GM04503 (cell line): Measurements from ENCODE around the gene SEMA3C.
A peak's percentile ranks its signal among the peaks of the same experiment; 100 is the strongest.

ENCODE experiments used
- DNase-seq: peaks from one replicate; pipeline ENCODE4 v3.0.0-alpha.2; 2012; ENCODE audit warnings: low read depth

The SEMA3C gene

GRCh38 chr7:80775897-80776296, 143.0 kb downstream of the SEMA3C start:
- DNase-seq = no peak

- DNase-seq = no peak
These were observed 143.4 kb downstream of the SEMA3C start for GRCh38 chr7:80775482-80775881.

- no peak for DNase-seq
These were observed 144.0 kb downstream of the SEMA3C start for GRCh38 chr7:80774843-80775242.

GRCh38 chr7:80773787-80774508, 144.9 kb downstream of the SEMA3C start:
- DNase-seq = no peak

- DNase-seq = no peak
These were observed 146.4 kb downstream of the SEMA3C start for GRCh38 chr7:80772347-80772993.

- no peak for DNase-seq
These were observed 147.3 kb downstream of the SEMA3C start for GRCh38 chr7:80771523-80771922.

- DNase-seq = no peak
These were observed 148.2 kb downstream of the SEMA3C start for GRCh38 chr7:80770675-80771081.

GRCh38 chr7:80770061-80770460, 148.8 kb downstream of the SEMA3C start:
- peak; percentile 42 for DNase-seq

- DNase-seq = no peak
These were observed 150.1 kb downstream of the SEMA3C start for GRCh38 chr7:80768756-80769155.

- DNase-seq = no peak
These were observed 151.2 kb downstream of the SEMA3C start for GRCh38 chr7:80767654-80768053.

GRCh38 chr7:80766724-80767123, 152.1 kb downstream of the SEMA3C start:
- DNase-seq = no peak

- no peak for DNase-seq
These were observed 154.7 kb downstream of the SEMA3C start for GRCh38 chr7:80764132-80764531.

- DNase-seq = no peak
These were observed 155.1 kb downstream of the SEMA3C start for GRCh38 chr7:80763704-80764103.

GRCh38 chr7:80763289-80763688, 155.6 kb downstream of the SEMA3C start:
- no peak for DNase-seq

- DNase-seq = no peak
These were observed 158.6 kb downstream of the SEMA3C start for GRCh38 chr7:80760292-80760691.

GRCh38 chr7:80752954-80753690, 165.7 kb downstream of the SEMA3C start:
- DNase-seq = no peak

- no peak for DNase-seq
These were observed 169.6 kb downstream of the SEMA3C start for GRCh38 chr7:80749270-80749669.

GRCh38 chr7:80748363-80749042, 170.3 kb downstream of the SEMA3C start:
- no peak for DNase-seq

GRCh38 chr7:80740778-80741545, 177.9 kb downstream of the SEMA3C start:
- peak; percentile 23 for DNase-seq

GRCh38 chr7:80736371-80737125, 182.3 kb downstream of the SEMA3C start:
- no peak for DNase-seq

- DNase-seq = no peak
These were observed 183.5 kb downstream of the SEMA3C start for GRCh38 chr7:80735330-80735729.
